Colonic mucosa (tissue), 4 donors: ENCODE data around the gene ATP12A. TPM values are rescaled to one million over a fixed set of nuclear protein-coding genes. Genes with fewer than 3 reads are reported as not detected.
A peak's percentile ranks its signal among the peaks of the same experiment; 100 is the strongest.

Source experiments
- DNase-seq: peaks from one replicate; pipeline ENCODE4 v3.0.0-alpha.2; 2020
- H3K27ac ChIP-seq: fragments of 200-600 bp; one replicate; pipeline ENCODE4 v1.8.0; 2021
- H3K27me3 ChIP-seq: fragments of 200-600 bp; one replicate; pipeline ENCODE4 v1.8.0; 2021
- H3K36me3 ChIP-seq: fragments of 200-600 bp; one replicate; pipeline ENCODE4 v1.8.0; 2021
- H3K4me1 ChIP-seq: fragments of 200-600 bp; one replicate; pipeline ENCODE4 v1.8.0; 2021; ENCODE audit warnings: mild to moderate bottlenecking
- H3K4me3 ChIP-seq: fragments of 200-600 bp; one replicate; pipeline ENCODE4 v1.8.0; 2021
- H3K9ac ChIP-seq, 2 donors: one replicate each; pipeline ENCODE4 v1.7.0; 2013; ENCODE audit warnings: control low read depth in 2 of 2, low read depth in 2 of 2, low read length in 2 of 2
- H3K9me3 ChIP-seq: fragments of 200-600 bp; one replicate; pipeline ENCODE4 v1.8.0; 2021
- CTCF ChIP-seq: fragments of 200-600 bp; IDR thresholded peaks from one replicate; pipeline ENCODE4 v1.8.0; 2022; ENCODE audit warnings: antibody characterized with exemption, mild to moderate bottlenecking
- intact Hi-C: fragments of 100-400 bp; cut with DNase I; formaldehyde crosslinking; loops from one replicate; pipeline ENCODE4 v1.14.1; 2022
- total RNA-seq, 2 donors: library from RNA; stranded (reverse); fragmentation: NEBNext Ultra II Directional in 1 of 2; extraction: Animal tissue kit (Norgen Biotek cat#: 25700) in 1 of 2; gene quantifications; one replicate each; pipeline ENCODE4 v1.2.1, GENCODE V29; 2021
- donor health status: healthy.
- donor health status: DM: no; HTN: no; CAD: no.
- donor health status: DM: no; HTN: no; CAD: no.

Gene ATP12A
- total RNA-seq, 2 donors from 2014 or later = 0.64 to 1.4 TPM

GRCh38 chr13:24663089-24663395 is 17.2 kb upstream of the ATP12A start:
- no peak overlapping the region for H3K4me3 ChIP-seq
- no peaks in the 10 kb centered on the region for H3K4me1 ChIP-seq
- intact Hi-C loops = no loop called here
- no peak for TF ChIP-seq CTCF
- peak overlapping the region; percentile 79 for H3K27ac ChIP-seq
- H3K36me3 ChIP-seq = no peaks in the 10 kb centered on the region
- H3K27me3 ChIP-seq = no peaks in the 10 kb centered on the region
- H3K9me3 ChIP-seq = no peaks in the 10 kb centered on the region
- H3K9ac ChIP-seq = no peak overlapping the region
- DNase-seq = no peak

GRCh38 chr13:24663586-24663985 is 16.6 kb upstream of the ATP12A start:
- no peak overlapping the region for H3K9ac ChIP-seq
- intact Hi-C loops = no loop called here
- H3K4me1 ChIP-seq = no peaks in the 10 kb centered on the region
- H3K4me3 ChIP-seq = no peak overlapping the region
- H3K27ac ChIP-seq = peak overlapping the region; percentile 79
- no peak for DNase-seq
- no peak for TF ChIP-seq CTCF
- H3K9me3 ChIP-seq = no peaks in the 10 kb centered on the region
- no peaks in the 10 kb centered on the region for H3K27me3 ChIP-seq
- H3K36me3 ChIP-seq = no peaks in the 10 kb centered on the region

GRCh38 chr13:24664726-24665409 is 15.3 kb upstream of the ATP12A start:
- peaks cover 4% of the 10 kb centered on the region for H3K4me1 ChIP-seq
- TF ChIP-seq CTCF = no peak
- H3K4me3 ChIP-seq = no peak overlapping the region
- H3K36me3 ChIP-seq = no peaks in the 10 kb centered on the region
- H3K27ac ChIP-seq = no peak overlapping the region
- H3K9ac ChIP-seq = no peak overlapping the region
- no peaks in the 10 kb centered on the region for H3K27me3 ChIP-seq
- H3K9me3 ChIP-seq = no peaks in the 10 kb centered on the region
- intact Hi-C loops = no loop called here
- DNase-seq = no peak

- H3K27me3 ChIP-seq = no peaks in the 10 kb centered on the region
- peak overlapping the region; percentile 81 for H3K27ac ChIP-seq
- peak overlapping the region in 1 of 2 donors; percentile 62 for H3K9ac ChIP-seq
- peaks cover 8% of the 10 kb centered on the region for H3K4me1 ChIP-seq
- H3K9me3 ChIP-seq = no peaks in the 10 kb centered on the region
- H3K4me3 ChIP-seq = no peak overlapping the region
- intact Hi-C loops = no loop called here
- no peak for TF ChIP-seq CTCF
- H3K36me3 ChIP-seq = no peaks in the 10 kb centered on the region
- DNase-seq = no peak
Observed at GRCh38 chr13:24668511-24668910, 11.7 kb upstream of the ATP12A start.

- no peak for TF ChIP-seq CTCF
- peak; percentile 93 for DNase-seq
- Histone ChIP-seq H3K27me3 (no peaks in the 10 kb centered on the region), H3K27ac (peak overlapping the region; percentile 81), H3K9ac (peak overlapping the region in 1 of 2 donors; percentile 62), H3K9me3 (no peaks in the 10 kb centered on the region), H3K4me3 (no peak overlapping the region), H3K36me3 (no peaks in the 10 kb centered on the region), H3K4me1 (peaks cover 8% of the 10 kb centered on the region)
- intact Hi-C loops = no loop called here
Observed at GRCh38 chr13:24668955-24669582, 11.1 kb upstream of the ATP12A start.
